Loucy (cell line): ENCODE results near the gene OR4D10.

Source experiments
- EZH2phosphoT487 ChIP-seq: fragments of 200-600 bp; IDR thresholded peaks from 2 replicates; pipeline ENCODE4 v1.6.1; 2018; ENCODE audit warnings: antibody characterized with exemption, mild to moderate bottlenecking, moderate library complexity, borderline replicate concordance
- TF ChIP-seq, protein P1 (sequence below): fragments of 200-600 bp; sonication (generic); conservative IDR thresholded peaks from 2 replicates; pipeline ENCODE4 v1.5.1; 2014; ENCODE audit warnings: mild to moderate bottlenecking, antibody characterized with exemption, low read length

- TF ChIP-seq, protein P1, sequence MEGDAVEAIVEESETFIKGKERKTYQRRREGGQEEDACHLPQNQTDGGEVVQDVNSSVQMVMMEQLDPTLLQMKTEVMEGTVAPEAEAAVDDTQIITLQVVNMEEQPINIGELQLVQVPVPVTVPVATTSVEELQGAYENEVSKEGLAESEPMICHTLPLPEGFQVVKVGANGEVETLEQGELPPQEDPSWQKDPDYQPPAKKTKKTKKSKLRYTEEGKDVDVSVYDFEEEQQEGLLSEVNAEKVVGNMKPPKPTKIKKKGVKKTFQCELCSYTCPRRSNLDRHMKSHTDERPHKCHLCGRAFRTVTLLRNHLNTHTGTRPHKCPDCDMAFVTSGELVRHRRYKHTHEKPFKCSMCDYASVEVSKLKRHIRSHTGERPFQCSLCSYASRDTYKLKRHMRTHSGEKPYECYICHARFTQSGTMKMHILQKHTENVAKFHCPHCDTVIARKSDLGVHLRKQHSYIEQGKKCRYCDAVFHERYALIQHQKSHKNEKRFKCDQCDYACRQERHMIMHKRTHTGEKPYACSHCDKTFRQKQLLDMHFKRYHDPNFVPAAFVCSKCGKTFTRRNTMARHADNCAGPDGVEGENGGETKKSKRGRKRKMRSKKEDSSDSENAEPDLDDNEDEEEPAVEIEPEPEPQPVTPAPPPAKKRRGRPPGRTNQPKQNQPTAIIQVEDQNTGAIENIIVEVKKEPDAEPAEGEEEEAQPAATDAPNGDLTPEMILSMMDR = no peak
- TF ChIP-seq EZH2phosphoT487 = no peak
Observed at GRCh38 chr11:59520741-59521140, 47.6 kb downstream of the OR4D10 start.
